Ramos (cell line): ENCODE data around the gene SCAF11.
"Not testable (repeated sequence)": the region's sequence is repeated elsewhere in the genome, so short reads cannot be mapped to it uniquely, and the experiment has no call there.

Source experiments
- in situ Hi-C: fragments of 300-500 bp; cut with MboI; formaldehyde crosslinking; loops from one replicate; pipeline ENCODE4 v1.14.3; 2022; ENCODE audit warnings: low sequenced_read_pairs; ENCODE audit not compliant: unreplicated experiment

Gene SCAF11

GRCh38 chr12:45990468-45991283, at the start of gene SCAF11:
Gene SCAF11 (minus strand): TSS chr12:45990574. CDS start chr12:45964167, 26,407 bp downstream.
- in situ Hi-C loops: no loop called here

- in situ Hi-C loops: not testable (repeated sequence)
Measured at GRCh38 chr12:46037066-46037465, 46.7 kb upstream of the SCAF11 start.

GRCh38 chr12:46027172-46027571, 36.8 kb upstream of the SCAF11 start:
- in situ Hi-C loops: no loop called here

GRCh38 chr12:46024099-46024498, 33.7 kb upstream of the SCAF11 start:
- in situ Hi-C loops: no loop called here

- in situ Hi-C loops: no loop called here
Measured at GRCh38 chr12:46020768-46021167, 30.4 kb upstream of the SCAF11 start.

- in situ Hi-C loops: not testable (repeated sequence)
Measured at GRCh38 chr12:46018712-46019111, 28.3 kb upstream of the SCAF11 start.

- in situ Hi-C loops: not testable (repeated sequence)
Measured at GRCh38 chr12:46017866-46018375, 27.5 kb upstream of the SCAF11 start.

- in situ Hi-C loops: no loop called here
Measured at GRCh38 chr12:46005823-46006222, 15.4 kb upstream of the SCAF11 start.

GRCh38 chr12:46005151-46005797, 14.9 kb upstream of the SCAF11 start:
- in situ Hi-C loops: no loop called here

- in situ Hi-C loops: no loop called here
Measured at GRCh38 chr12:46004715-46005114, 14.3 kb upstream of the SCAF11 start.

GRCh38 chr12:46000076-46000475, 9.7 kb upstream of the SCAF11 start:
- in situ Hi-C loops: not testable (repeated sequence)

- in situ Hi-C loops: no loop called here
Measured at GRCh38 chr12:45994736-45995135, 4.4 kb upstream of the SCAF11 start.

- in situ Hi-C loops: no loop called here
Measured at GRCh38 chr12:45991284-45992249, 1.2 kb upstream of the SCAF11 start.

GRCh38 chr12:45989721-45990467, 480 bp downstream of the SCAF11 start:
- in situ Hi-C loops: loop anchor here (5.0 kb wide), 1 partner anchor 263 kb away; the partner anchor contains the start of gene ARID2

- in situ Hi-C loops: loop anchor here (5.0 kb wide), 1 partner anchor 262 kb away; the partner anchor contains the start of gene ARID2
Measured at GRCh38 chr12:45989287-45989686, 1.1 kb downstream of the SCAF11 start.

- in situ Hi-C loops: loop anchor here (5.0 kb wide), 1 partner anchor 261 kb away; the partner anchor contains the start of gene ARID2
Measured at GRCh38 chr12:45988264-45988663, 2.1 kb downstream of the SCAF11 start.

- in situ Hi-C loops: loop anchor here (5.0 kb wide), 1 partner anchor 260 kb away; the partner anchor contains the start of gene ARID2
Measured at GRCh38 chr12:45987340-45987727, 3.0 kb downstream of the SCAF11 start.

- in situ Hi-C loops: loop anchor here (5.0 kb wide), 1 partner anchor 259 kb away; the partner anchor contains the start of gene ARID2
Measured at GRCh38 chr12:45986641-45987339, 3.6 kb downstream of the SCAF11 start.
